Amygdala (tissue), 56 donors: ENCODE measurements around the gene ACD.

Source experiments
- DNase-seq, 56 donors: peaks; one replicate each; lab custom pipeline; 2025; lab: John Stamatoyannopoulos, UW

The ACD gene

DNA sequence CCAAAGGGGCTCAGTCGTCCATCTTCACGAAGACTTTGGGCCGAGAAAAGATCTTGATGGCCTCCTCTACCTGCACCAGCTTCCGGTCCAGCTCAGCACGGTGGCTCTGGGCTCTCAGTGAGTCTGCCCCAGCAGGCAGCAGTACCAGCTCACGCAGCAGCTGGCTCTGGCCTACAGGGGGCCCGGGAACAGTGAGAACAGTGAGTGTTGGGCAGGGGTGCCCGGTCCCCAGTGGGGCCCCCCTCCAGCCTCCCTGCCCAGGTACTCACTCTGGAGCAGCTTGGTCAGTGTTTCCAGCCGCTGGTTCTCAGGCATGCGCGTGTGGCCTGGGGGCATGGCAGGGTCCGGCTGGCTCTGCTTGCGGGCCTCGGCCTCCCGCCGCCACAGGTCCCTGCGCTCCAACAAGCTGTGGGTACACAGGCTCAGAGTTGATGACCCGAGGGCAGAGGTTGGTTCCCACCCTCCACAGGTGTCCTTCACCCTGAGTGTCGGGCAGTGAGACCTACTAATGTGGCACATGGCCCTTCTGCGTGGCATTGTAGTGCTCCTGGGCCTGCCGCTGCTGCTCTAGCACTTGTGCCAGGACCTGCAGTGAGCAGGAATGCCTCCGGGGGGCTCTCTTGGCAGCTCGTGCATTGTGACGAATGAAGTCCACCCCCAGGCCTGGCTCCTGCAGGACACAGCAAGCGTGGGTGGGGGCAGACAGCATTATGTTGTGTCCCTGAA, 3.3 kb upstream of the ACD start:
- DNase-seq = peak in 9 of 56 donors; percentile 3 to 44 (median 20)

DNA sequence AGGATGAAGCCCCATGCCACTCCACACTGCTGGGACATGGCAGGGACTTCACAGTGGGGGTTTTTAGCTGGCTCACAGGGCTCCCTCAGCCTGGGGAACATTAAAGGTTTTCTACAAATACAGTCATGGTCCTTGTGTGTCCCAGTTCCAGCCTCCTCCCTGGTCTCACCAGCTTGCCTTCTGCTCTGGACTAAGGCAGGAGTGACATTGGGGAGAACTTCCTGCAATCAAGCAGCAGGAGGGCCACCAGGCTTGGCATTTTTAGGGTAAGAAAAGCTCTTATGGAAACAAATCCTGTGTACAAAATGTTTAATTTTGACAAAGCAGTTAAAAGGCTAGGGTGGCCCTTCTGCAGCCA, 2.6 kb upstream of the ACD start:
- no peak for DNase-seq

DNA sequence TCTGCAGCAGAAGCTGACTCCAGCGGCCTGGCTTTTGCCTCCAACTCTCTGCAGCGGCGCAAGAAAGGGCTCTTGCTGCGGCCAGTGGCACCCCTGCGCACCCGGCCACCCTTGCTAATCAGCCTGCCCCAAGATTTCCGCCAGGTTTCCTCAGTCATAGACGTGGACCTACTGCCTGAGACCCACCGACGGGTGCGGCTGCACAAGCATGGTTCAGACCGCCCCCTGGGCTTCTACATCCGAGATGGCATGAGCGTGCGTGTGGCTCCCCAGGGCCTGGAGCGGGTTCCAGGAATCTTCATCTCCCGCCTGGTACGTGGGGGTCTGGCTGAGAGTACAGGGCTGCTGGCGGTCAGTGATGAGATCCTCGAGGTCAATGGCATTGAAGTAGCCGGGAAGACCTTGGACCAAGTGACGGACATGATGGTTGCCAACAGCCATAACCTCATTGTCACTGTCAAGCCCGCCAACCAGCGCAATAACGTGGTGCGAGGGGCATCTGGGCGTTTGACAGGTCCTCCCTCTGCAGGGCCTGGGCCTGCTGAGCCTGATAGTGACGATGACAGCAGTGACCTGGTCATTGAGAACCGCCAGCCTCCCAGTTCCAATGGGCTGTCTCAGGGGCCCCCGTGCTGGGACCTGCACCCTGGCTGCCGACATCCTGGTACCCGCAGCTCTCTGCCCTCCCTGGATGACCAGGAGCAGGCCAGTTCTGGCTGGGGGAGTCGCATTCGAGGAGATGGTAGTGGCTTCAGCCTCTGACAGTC, 2.0 kb upstream of the ACD start:
- no peak for DNase-seq

DNA sequence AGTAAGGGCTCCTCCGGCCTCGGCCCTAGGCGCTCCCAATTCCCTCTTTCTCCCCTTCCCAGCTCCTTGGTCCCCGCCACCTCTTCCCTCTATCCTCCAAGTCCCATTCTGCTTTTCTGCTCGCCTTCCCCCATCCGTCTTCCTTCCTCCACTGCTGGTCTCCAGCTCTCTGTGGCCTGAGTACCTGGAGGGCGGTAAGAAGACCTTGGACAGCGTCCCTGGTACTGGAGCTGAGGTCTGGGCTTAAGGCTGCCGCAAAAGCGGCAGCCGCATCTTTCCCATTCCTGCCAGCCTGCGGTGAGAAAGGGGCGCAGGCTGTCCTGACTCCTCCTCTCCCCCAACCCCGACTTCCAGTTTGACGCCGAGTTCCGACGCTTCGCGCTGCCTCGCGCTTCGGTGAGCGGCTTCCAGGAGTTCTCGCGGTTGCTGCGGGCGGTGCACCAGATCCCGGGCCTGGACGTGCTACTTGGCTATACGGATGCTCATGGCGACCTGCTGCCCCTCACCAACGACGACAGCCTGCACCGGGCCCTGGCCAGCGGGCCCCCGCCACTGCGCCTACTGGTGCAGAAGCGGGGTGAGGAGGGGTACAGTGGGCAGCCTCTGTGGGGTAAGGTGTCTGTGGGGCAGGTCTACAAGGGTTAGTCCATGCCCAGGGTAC, 1.2 kb upstream of the ACD start:
- DNase-seq = peak in 7 of 56 donors; percentile 14 to 65 (median 51)

DNA sequence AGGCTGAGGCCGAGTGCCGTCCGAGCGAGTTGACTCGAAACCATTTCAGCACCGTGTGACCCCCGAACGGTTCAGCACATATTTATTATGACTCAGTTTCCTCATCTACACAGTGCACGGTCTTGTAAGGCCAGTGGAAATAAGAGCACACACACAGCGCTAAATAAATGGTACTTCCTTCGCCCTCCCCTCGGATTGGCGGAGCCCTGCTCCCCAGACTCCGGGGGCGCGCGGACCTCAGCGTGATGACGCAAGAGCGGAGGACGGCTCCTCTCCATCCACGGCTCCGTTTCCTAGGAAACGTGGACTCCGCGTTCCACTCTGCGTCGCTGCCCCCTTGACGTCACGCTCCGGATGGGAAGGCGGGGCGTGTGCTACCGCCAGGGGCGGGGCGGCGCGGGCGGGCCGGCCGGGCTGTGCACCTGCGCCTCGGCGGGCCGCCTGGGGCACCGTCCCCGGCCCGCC, 536 bp upstream of the ACD start, which contains the start of gene PARD6A:
Gene PARD6A (plus strand): TSS at position 397 of the 465 bp plus-strand sequence. CDS start 79 bp downstream, outside the sequence.
- peak in 55 of 56 donors; percentile 65 to 98 (median 90) for DNase-seq

DNA sequence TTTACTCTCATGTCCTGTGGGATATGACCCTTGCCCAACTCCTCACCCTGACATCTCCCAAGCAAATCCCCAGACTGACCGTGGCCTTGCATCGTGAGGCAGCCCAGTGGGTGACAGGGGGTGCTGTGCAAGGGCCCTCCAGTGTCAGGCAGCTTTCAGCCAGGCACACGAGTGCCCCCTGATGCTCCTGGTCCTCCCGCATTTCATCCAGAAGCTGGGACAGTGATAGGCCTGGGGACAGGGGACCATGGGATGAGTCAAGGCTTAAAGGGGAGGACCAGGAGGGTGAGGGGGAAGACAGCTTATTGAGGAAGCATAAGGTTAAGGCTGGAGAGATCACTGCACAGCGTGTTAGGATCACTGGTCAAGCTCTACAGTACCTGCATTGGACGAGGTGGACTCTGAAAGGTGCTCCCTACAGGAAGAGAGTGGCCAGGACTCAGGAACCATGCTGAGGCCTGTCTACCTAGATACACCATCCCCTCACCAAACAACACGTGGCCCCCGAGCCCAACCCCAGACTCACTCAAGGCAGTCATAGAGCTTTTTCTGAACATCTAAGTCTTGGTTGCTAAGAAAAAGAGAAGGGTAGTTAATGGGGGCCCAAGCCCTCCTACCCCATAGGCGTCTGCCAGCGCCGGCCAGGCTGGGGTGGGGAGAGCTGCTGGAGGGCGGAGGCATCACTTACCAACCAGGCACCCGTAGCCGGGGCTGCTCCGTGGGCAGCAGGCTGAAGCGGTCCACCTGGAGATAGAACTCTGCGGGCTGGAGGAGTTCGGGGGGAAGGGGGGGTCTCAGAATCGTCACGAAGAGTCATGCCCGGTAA, 998 bp downstream of the ACD start:
- DNase-seq = no peak

DNA sequence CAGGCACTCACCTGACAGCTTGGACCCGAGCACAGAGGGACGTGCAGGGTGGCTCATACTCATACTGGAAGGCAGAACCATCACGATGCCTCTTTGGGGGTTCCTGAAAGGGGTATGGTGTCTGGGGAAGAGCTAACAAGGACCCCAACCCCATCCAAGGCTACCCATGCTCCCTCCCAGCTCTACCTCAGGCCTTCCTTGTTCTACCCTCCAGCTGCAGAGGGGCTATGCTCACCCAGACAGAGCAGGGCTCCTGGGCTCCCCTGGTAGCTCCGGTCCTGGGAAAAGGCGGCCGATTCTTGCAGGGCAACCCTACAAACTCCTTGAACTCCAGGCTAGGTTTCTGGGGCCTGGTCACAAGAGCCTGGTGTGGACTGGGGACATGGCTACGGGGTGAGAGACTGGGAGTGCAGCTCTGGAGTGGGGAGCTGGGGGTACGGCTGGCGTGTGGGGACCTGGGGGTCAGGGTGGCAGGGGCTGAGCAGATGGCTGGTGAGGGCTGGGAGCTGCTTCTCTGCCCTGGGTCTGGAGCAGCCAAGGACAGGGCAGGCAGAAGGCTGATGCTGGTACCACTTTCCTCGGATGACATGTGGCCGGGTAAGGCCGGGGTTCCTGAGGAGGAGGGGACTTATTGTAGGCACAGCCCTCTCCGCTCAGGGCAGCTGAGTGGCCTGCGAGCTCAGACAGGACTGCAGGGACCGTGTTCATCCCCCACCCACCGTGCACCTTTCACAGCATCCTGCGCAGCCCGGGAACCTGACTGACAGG, 2.1 kb downstream of the ACD start:
- DNase-seq = no peak

DNA sequence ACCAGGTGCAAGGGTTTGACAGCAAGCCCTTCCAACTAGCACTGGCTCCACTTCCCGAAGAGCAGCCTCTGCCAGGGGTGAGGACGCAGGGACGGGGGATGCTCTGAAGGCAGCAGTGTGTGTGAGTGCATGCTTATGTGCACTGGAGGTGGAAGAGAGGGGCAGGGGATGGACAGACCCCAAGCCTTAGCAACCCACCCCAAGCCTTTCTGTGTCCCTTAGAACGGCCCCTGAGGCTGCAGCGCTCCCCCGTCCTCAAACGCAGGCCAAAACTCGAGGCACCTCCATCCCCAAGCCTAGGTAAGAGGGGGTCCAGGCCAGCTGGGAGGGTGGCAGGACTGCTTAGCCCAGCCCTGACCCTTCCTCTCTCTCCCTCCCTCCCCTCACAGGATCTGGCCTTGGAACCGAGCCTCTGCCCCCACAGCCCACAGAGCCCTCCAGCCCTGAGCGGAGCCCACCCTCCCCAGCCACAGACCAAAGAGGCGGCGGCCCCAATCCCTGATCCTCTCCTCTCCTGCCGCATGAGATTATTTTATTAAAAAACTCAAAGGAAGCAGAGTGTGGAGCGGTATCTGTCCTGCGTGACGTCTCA, 2.9 kb downstream of the ACD start:
- no peak for DNase-seq

DNA sequence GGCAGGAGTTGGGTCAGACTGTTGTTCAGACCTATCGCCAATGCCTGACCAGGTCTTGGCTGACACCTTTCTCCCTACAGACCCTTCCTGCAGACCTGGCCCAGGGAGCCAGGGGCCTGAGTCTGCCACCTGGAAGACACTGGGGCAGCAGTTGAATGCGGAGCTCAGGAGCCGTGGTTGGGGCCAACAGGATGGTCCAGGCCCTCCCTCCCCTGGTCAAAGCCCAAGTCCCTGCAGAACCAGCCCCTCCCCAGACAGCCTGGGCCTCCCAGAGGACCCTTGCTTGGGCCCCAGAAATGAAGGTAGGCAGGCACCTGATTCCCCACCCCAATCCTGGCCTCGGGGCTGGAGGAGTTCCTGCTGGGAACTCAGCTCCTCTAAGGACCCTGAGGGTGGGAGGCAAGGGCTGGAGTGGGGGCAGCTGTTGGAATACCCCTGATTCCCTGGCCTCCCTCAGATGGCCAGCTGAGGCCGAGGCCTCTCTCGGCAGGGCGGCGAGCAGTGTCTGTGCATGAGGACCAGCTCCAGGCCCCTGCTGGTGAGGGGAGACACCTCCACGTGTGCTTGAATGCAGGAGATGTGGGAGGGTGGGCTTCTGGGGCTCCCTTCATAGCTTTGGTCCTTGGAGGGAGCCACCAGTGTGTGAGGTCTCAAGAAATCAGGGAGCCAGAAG, 3.6 kb downstream of the ACD start:
- DNase-seq = no peak

DNA sequence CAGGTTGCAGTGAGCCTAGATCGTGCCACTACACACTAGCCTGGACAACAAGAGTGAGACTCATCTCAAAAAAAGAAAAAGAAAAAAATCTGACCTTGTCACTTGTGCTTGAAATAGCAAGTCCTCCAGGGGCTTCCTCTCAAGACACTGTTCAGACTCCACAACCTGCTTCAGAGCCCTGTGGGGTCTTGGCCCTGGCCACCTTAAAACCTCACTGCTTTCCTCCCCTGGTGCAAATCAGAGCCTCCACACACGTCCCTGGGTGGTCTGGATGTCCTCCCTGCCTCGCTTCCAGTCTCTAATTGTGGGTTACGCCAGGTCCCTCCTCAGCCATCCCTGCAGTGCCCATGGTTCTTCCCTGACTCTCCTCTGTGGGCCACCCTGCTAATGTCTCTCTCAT, 4.7 kb downstream of the ACD start:
- no peak for DNase-seq

DNA sequence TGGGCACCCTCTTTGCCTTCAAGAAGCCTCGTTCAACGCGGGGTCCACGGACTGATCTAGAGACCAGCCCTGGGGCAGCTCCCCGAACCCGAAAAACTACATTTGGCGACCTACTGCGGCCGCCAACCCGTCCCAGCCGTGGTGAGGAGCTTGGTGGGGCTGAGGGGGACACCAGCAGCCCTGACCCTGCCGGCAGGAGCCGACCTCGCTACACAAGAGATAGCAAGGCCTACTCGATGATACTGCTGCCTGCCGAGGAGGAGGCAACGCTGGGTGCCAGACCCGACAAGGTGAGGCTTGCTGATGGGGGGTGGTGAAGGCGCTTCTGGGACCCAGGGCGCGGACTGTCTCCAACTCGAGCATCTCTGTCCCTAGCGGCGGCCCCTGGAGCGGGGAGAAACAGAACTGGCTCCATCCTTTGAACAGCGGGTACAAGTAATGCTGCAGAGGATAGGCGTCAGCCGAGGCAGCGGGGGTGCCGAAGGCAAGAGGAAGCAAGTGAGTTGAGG, 5.6 kb downstream of the ACD start:
- DNase-seq = no peak

DNA sequence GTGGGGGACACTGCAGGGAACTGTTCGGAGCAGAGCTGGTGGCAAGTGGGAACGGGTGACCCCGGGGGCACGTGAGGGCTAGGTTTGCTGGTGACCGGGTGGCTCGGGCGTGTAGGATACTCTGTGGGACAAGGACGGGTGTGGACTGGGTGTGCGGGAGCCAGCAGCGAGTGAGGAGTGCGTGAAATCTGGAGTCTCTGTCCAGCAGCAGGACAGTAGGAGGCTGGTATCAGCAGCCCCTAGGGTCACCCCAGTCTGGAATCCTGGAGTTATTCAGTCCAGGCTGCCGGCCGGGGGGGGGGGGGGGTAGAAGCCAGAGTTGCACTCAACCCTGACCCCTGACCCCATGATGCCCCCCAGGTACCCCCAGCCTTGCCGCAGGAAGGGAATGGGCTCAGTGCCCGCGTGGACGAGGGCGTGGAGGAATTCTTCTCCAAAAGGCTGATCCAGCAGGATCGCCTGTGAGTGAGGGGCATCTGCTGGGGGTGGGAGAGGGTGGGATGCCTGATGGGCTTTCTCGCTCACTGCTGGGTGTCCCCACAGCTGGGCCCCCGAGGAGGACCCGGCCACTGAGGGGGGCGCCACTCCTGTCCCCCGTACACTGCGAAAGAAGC, 6.2 kb downstream of the ACD start:
- DNase-seq = no peak

DNA sequence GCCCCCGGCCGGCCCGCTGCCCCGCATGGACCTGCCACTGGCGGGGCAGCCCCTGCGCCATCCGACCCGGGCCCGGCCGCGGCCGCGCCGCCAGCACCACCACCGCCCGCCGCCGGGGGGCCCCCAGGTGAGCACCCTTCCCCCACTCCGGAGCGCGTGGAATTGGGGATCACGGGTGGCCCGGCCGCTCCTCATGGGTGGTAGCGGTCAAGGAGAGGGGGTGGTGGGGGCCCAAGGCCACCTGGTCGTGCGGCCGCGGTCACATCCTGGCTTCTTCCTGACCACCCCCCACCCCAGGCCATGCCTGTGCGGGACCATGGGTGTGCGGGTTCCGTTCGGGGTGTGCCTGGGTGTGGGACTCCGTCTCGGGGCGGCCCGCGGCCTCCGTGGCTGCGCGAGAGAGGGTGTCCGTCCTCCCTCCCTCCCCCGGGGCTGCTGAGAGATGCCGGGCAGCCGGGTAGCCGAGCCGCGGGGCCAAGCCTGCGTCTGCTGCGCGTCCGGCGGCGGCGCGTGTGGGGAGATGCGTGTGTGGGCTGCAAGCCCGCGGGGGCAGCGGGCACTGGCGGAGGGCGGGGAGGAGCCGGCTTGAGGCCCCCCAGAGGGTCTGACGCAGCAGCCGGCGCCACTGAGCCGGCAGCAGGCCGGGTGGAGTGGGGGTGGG, 6.8 kb downstream of the ACD start:
- DNase-seq = peak in 4 of 56 donors; percentile 16 to 44 (median 26)

DNA sequence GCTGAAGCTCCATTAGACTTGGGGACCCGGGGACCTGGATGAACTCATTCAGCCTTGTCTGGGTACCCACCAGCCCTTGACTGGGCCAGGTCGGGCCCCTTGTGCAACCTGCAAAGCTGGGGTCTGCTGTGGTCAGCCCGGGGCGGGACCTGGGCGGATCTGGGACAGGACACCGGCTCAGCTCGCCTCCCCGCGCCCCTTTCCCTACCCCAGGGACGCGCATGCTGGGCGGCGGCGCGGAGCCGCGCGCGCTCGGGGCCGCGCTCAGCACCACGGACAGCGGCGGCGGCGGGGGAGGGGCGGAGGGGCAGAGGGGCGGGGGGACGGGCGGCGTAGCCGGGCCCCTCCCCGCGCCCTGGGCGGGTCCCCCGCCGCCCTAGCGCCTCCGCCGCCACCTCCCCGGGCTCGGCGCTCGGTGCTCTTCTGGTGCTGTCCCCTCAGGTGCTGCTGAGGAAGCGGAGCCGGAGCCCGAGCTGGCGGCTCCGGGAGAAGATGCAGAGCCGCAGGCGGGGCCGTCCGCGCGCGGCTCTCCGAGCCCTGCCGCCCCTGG, 7.4 kb downstream of the ACD start:
- peak in 3 of 56 donors; percentile 16 to 26 (median 20) for DNase-seq

DNA sequence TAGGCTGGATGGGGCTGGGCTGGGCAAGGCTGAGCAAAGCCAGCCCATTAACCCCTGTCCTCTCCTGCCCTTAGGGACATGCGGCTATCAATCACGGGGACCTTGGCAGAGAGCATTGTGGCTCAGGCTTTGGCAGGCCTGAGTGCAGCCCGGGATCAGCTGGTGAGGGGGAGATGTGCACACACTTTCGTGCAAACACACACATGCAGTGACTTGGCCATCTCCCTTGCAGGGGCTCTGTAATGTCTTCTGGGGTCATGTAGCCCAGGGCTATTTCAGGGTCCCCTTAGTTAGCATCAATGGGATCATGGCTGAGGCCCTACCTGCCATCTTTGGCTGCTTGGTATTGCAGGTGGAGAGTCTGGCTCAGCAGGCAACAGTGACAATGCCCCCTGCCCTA, 8.2 kb downstream of the ACD start:
- no peak for DNase-seq

DNA sequence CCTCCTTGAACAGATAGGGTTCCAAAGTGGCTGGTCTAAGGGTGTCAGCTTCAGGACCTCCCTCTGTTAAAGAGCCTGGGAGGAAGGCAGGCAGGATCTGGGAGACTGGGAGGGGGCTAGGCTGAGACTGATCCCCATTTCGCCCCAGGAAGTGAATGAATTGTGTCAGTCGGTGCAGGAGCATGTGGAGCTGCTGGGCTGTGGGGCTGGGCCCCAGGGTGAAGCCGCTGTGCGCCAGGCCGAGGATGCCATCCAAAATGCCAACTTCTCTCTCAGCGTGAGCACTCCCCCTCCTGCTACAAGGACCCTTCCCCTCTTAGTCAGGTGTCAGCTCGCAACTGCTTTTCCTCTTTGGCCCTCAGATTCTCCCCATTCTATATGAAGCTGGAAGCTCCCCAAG, 9.0 kb downstream of the ACD start:
- no peak for DNase-seq

DNA sequence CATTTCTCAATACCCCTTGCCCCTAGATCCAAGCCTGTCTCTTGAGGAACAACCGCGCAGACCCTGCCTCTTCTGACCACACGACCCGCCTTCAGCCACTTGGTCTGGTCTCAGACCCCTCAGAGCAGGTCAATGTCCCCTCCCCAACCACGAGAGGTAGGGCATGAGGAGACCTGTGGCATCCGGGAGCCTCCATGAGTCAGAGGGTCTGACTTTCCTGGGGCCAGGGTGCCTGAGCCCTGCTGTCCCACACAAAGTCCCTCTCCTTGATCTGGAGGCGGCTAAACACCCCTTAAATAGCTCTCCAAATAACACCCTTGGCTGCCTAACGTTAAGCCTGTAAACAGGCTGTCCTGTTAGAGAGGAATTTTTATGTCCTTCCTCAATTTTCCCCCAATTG, 10.0 kb downstream of the ACD start:
- DNase-seq = no peak
